T-helper 2 cell treated with Interferon-gamma antibody and Interleukin-4, amounts not matched to agents 5 μg/mL and 100 μg/mL, for 36 hours (primary cell): ENCODE data around the gene DNAJC3.

ENCODE experiments used
- DNase-seq: peaks from one replicate; pipeline ENCODE4 v3.0.0; 2021; ENCODE audit warnings: low spot score
- H3K27ac Mint-ChIP-seq: one replicate; pipeline ENCODE4 v1.8.0; 2021; ENCODE audit warnings: mild to moderate bottlenecking, mixed read lengths
- H3K27me3 Mint-ChIP-seq: one replicate; pipeline ENCODE4 v1.8.0; 2021; ENCODE audit warnings: low read depth, mixed read lengths
- H3K36me3 Mint-ChIP-seq: one replicate; pipeline ENCODE4 v1.8.0; 2021; ENCODE audit warnings: low read depth, mixed read lengths
- H3K4me1 Mint-ChIP-seq: one replicate; pipeline ENCODE4 v1.8.0; 2021; ENCODE audit warnings: low read depth, mixed read lengths
- H3K4me3 Mint-ChIP-seq: one replicate; pipeline ENCODE4 v1.8.0; 2022; ENCODE audit warnings: mild to moderate bottlenecking, moderate library complexity, mixed read lengths
- H3K9me3 Mint-ChIP-seq: one replicate; pipeline ENCODE4 v1.8.0; 2021; ENCODE audit warnings: mixed read lengths

Gene DNAJC3

DNA sequence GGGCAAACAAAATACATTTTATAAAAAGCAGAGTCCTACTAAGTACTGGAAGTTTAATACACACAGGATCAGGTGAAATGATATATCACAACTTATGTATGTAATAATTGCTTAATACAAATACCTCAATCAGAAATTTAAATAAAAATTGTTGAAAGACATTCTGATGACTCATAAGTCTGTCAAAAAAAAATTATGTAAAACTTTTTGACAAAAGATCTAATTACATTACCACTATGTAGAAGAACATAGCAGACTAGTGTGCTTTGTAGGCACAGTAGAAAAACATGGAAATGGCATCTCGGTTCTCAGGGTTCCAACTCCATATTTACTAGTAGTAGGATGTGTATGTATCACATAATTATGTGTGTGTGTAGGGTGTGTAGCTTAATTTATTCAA, 156.2 kb downstream of the DNAJC3 start:
- no peaks in the 10 kb centered on the region for H3K4me1 Mint-ChIP-seq
- DNase-seq: no peak
- H3K4me3 Mint-ChIP-seq: no peak overlapping the region
- no peaks in the 10 kb centered on the region for H3K9me3 Mint-ChIP-seq
- H3K27me3 Mint-ChIP-seq: peaks cover 5% of the 10 kb centered on the region
- no peaks in the 10 kb centered on the region for H3K36me3 Mint-ChIP-seq
- H3K27ac Mint-ChIP-seq: no peak overlapping the region

DNA sequence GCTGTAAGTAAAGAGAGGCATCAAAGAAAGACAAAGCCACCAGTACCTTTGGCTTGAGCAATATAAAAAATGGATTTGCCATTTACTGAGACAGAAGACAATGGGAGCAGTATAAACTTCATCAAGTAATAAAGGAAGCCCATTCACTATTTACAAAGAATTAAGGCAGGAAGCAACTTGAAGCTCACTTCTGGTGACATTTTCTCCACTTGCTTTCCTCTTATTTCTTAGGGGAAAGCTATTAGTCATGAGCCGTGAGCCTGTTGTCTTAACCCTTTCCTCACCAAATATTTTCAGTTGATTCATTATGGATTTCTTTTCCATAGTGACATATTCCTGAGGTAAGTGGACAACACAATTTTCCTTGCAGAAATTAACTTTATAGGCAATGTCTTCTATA, 156.8 kb downstream of the DNAJC3 start:
- Mint-ChIP-seq H3K27me3 (peaks cover 4% of the 10 kb centered on the region), H3K9me3 (no peaks in the 10 kb centered on the region), H3K36me3 (no peaks in the 10 kb centered on the region), H3K4me1 (no peaks in the 10 kb centered on the region), H3K4me3 (no peak overlapping the region), H3K27ac (no peak overlapping the region)
- no peak for DNase-seq

DNA sequence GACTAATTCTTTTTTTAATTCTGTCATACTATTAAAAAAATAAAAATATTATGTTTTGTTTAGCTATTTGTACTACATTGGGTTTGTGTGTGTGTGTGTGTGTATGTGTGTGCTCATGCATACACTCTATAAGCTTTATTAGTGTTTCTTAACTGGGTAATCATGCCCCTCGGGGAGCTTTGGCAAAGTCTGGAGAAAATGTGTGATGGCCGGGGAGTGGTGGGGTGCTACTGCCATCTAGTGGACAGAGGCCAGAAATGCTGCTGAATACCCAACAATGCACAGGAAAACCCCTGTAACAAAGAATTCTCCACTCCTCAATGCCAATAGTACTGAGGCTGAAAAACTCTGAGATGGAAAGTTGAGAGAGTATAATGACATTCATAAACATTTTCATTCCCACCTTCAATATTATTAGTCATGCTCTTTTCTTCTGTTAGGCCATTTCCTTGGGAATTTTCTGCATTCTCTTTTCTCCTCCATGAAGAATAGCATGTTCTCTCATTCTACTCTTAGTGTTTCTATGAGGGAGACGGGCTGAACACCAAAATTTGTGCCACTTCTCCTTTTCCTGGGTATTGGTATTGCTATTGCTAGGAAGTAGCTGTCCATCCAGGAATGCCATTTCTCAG, 157.3 kb downstream of the DNAJC3 start:
- H3K27me3 Mint-ChIP-seq: peaks cover 4% of the 10 kb centered on the region
- no peaks in the 10 kb centered on the region for H3K9me3 Mint-ChIP-seq
- DNase-seq: peak; percentile 35
- no peaks in the 10 kb centered on the region for H3K4me1 Mint-ChIP-seq
- H3K4me3 Mint-ChIP-seq: no peak overlapping the region
- H3K36me3 Mint-ChIP-seq: no peaks in the 10 kb centered on the region
- H3K27ac Mint-ChIP-seq: no peak overlapping the region

DNA sequence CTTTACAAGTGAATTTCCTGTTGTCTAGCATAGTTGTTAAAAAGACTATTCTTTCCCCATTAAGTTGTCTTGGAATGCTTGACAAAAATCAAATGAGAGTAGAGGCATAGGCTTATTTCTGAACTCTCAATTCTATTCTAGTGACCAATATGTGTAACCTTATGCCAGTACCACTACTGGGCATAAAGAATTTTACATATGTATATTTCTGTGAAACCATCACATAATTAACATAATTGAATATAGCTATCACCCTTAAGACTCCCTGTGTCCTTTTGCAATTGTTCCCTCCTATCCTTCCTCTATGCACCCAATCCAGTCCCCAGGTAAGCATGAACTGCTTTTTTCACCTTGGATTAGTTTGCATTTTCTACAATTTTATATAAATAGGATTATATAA, 165.0 kb downstream of the DNAJC3 start:
- DNase-seq: no peak
- Mint-ChIP-seq H3K4me1 (no peaks in the 10 kb centered on the region), H3K36me3 (no peaks in the 10 kb centered on the region), H3K27ac (no peak overlapping the region), H3K27me3 (no peaks in the 10 kb centered on the region), H3K4me3 (no peak overlapping the region), H3K9me3 (no peaks in the 10 kb centered on the region)

DNA sequence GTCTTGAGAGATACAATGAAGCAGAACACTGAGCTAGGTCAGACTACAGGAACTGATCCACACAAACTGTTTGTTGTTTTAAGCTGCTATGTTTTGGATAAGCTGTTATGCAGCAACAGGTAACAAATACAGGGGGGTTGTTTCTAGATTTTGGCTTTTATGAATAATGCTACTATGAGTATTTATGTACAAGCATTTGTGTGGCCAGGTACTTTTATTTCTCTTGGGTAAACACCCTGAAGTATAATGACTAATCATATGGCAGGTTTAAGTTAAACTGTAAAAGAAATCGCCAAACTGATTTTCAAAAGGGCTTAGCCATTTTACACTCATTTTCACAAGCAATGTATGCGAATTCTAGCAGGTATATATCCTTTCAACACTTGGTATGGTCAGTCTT, 166.0 kb downstream of the DNAJC3 start:
- H3K27ac Mint-ChIP-seq: no peak overlapping the region
- no peaks in the 10 kb centered on the region for H3K27me3 Mint-ChIP-seq
- no peak overlapping the region for H3K4me3 Mint-ChIP-seq
- DNase-seq: no peak
- no peaks in the 10 kb centered on the region for H3K4me1 Mint-ChIP-seq
- no peaks in the 10 kb centered on the region for H3K9me3 Mint-ChIP-seq
- H3K36me3 Mint-ChIP-seq: no peaks in the 10 kb centered on the region
